ENCODE measurements around the gene ZBTB20. TPM values are rescaled to one million over a fixed set of nuclear protein-coding genes. Genes with fewer than 3 reads are reported as not detected.

The ZBTB20 gene
- total and polyA plus RNA-seq, 4 donors = 0.88 to 83.2 (median 20.4) TPM

DNA sequence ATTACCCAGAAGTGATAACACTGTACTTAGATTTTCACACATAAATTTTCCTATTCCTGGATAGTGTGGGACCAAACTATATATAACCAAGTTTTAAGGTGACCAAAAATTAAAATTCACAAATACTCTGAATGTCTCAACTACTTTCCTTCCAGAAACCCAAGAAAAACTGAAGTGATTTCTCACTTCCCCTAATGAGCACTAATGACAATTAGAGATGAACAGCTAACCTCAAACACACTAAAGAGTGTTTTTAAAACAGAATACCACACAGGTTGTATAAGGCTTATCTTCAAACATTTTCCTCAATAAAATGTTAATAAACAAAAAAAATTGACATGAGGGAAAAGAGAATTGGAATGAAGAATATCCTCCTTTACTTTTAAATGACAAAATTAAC lies 188.2 kb downstream of the ZBTB20 start:
- Histone ChIP-seq H3K4me3 (ENCODE audit: low read depth in 1 of 3, low read length in 3 of 3) (no peak overlapping the region), H3K27me3 (ENCODE audit: control insufficient read depth in 4 of 4, insufficient read depth in 4 of 4, low read length in 3 of 4) (no peaks in the 10 kb centered on the region), H3K9me3 (ENCODE audit: control insufficient read depth in 4 of 4, low read length in 3 of 4) (no peaks in the 10 kb centered on the region), H3K4me1 (ENCODE audit: control insufficient read depth in 4 of 4, insufficient read depth in 4 of 4, low read length in 3 of 4) (peaks cover 0 to 1% (median 0%) of the 10 kb centered on the region in 4 donors), H3K9ac (ENCODE audit: low read depth in 1 of 2, low read length in 2 of 2) (no peak overlapping the region), H3K27ac (ENCODE audit: low read depth in 1 of 2, low read length in 2 of 2) (no peak overlapping the region), H3K36me3 (ENCODE audit: control insufficient read depth in 4 of 4, insufficient read depth in 3 of 4, low read depth in 1 of 4, low read length in 3 of 4) (peaks cover 0 to 3% (median 0%) of the 10 kb centered on the region in 4 donors)
- no peak for DNase-seq (ENCODE audit: low spot score)
- TF ChIP-seq, protein P1, sequence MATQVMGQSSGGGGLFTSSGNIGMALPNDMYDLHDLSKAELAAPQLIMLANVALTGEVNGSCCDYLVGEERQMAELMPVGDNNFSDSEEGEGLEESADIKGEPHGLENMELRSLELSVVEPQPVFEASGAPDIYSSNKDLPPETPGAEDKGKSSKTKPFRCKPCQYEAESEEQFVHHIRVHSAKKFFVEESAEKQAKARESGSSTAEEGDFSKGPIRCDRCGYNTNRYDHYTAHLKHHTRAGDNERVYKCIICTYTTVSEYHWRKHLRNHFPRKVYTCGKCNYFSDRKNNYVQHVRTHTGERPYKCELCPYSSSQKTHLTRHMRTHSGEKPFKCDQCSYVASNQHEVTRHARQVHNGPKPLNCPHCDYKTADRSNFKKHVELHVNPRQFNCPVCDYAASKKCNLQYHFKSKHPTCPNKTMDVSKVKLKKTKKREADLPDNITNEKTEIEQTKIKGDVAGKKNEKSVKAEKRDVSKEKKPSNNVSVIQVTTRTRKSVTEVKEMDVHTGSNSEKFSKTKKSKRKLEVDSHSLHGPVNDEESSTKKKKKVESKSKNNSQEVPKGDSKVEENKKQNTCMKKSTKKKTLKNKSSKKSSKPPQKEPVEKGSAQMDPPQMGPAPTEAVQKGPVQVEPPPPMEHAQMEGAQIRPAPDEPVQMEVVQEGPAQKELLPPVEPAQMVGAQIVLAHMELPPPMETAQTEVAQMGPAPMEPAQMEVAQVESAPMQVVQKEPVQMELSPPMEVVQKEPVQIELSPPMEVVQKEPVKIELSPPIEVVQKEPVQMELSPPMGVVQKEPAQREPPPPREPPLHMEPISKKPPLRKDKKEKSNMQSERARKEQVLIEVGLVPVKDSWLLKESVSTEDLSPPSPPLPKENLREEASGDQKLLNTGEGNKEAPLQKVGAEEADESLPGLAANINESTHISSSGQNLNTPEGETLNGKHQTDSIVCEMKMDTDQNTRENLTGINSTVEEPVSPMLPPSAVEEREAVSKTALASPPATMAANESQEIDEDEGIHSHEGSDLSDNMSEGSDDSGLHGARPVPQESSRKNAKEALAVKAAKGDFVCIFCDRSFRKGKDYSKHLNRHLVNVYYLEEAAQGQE (IDR thresholded peaks at IDR 0.05) = no peak
- TF ChIP-seq FOXA2 (IDR thresholded peaks at IDR 0.05) (no peak), SP1 (IDR thresholded peaks at IDR 0.05) (no peak), RAD21 (IDR thresholded peaks at IDR 0.05) (no peak), JUND (IDR thresholded peaks at IDR 0.05) (no peak)

DNA sequence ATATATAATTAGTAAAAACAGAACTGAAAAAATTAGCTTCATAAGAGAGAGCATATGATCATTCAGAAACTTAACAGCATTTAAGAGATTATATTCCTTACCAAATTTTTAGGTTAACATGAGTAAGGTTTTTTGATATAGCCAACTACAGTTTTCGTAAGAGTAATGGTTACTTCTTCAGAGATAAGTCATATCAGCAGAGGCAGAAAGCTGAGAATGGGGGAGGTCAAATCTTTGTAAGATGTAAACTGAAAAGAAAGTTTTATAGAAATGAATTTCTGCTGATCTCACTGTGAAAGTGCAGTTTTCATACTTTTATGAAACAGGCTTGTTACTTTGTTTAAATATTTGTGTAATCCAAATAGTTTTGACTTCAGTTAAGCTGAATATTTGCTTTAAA lies 193.3 kb downstream of the ZBTB20 start:
- peaks cover 0 to 5% (median 0%) of the 10 kb centered on the region in 4 donors for H3K9me3 ChIP-seq (ENCODE audit: control insufficient read depth in 4 of 4, low read length in 3 of 4)
- DNase-seq (ENCODE audit: low spot score) = no peak
- TF ChIP-seq RXRA (IDR thresholded peaks at IDR 0.05) (no peak), FOXA2 (IDR thresholded peaks at IDR 0.05) (no peak), SP1 (IDR thresholded peaks at IDR 0.05) (no peak), EGR1 (IDR thresholded peaks at IDR 0.05; ENCODE audit: low read depth in 2 of 2) (no peak), FOXA1 (IDR thresholded peaks at IDR 0.05) (no peak), GABPA (IDR thresholded peaks at IDR 0.05 in 1 of 2, conservative IDR thresholded peaks at IDR 0.05 in 1 of 2) (no peak)
- TF ChIP-seq, protein P1 (IDR thresholded peaks at IDR 0.05) = no peak
- TF ChIP-seq, protein P2, sequence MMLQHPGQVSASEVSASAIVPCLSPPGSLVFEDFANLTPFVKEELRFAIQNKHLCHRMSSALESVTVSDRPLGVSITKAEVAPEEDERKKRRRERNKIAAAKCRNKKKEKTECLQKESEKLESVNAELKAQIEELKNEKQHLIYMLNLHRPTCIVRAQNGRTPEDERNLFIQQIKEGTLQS (IDR thresholded peaks at IDR 0.05) = no peak
- no peak overlapping the region for H3K27ac ChIP-seq (ENCODE audit: low read depth in 1 of 2, low read length in 2 of 2)
- H3K9ac ChIP-seq (ENCODE audit: low read depth in 1 of 2, low read length in 2 of 2) = no peak overlapping the region
- 95% methylated on average over 1 of the region's 1 CpG for WGBS
- H3K36me3 ChIP-seq (ENCODE audit: control insufficient read depth in 4 of 4, insufficient read depth in 3 of 4, low read depth in 1 of 4, low read length in 3 of 4) = peaks cover 0 to 5% (median 2%) of the 10 kb centered on the region in 4 donors
- H3K27me3 ChIP-seq (ENCODE audit: control insufficient read depth in 4 of 4, insufficient read depth in 4 of 4, low read length in 3 of 4) = no peaks in the 10 kb centered on the region
- H3K4me1 ChIP-seq (ENCODE audit: control insufficient read depth in 4 of 4, insufficient read depth in 4 of 4, low read length in 3 of 4) = peaks cover 0 to 1% (median 0%) of the 10 kb centered on the region in 4 donors
- H3K4me3 ChIP-seq (ENCODE audit: low read depth in 1 of 3, low read length in 3 of 3) = no peak overlapping the region

All from liver (tissue), 9 donors.